HG03097 (cell line): ENCODE measurements around the gene CDH4.

Experiments used
- ATAC-seq: cut with Tn5 transposase; IDR thresholded peaks from one replicate; pipeline ENCODE4 v1.9.1; 2021; ENCODE audit not compliant: unreplicated experiment, low FRiP score

CDH4 gene

DNA sequence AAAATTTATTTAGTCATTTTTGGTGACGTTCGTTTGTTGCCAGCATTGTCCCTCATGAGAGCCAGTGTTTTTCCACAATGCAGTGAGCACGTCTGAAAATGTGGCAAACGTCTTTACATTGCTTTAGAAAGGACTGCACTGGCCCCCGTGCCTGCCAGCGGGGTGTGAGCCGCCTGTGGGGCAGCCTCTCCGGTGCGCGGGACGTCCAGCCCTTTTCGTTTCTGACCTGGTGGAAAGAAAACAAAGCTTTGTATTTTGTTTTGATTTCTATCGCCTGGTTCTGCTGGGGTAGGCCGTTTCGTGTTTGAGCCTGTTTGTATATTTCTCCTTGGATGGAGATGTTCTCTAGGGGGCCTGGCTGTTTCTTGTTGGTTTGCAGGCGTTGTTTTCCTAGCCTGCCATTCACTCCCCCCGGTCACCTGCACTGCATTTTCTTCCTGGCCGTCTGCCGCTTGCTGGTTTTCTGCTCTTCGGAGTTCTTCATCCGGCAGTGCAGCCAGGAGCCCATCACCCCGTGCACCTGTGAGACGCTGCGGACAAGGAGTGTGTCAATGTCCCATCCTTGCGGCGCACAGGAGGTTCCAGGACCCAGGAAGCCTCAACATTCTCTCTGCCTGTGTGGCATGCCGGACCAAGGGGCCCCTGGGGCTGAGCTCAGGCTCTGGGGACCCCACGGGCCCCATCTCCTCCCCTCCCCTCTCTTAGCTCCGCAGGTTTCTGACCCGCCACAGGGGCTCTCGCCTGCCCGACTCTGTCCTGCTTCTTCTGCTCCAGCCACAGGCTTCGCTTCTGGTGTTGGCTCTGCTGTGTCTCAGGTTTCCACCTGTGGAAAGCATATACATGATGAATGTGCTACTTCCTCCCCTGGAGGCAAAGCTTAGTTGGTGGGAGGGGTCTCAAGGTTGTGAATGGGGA, 100.5 kb downstream of the CDH4 start:
- ATAC-seq: no peak

DNA sequence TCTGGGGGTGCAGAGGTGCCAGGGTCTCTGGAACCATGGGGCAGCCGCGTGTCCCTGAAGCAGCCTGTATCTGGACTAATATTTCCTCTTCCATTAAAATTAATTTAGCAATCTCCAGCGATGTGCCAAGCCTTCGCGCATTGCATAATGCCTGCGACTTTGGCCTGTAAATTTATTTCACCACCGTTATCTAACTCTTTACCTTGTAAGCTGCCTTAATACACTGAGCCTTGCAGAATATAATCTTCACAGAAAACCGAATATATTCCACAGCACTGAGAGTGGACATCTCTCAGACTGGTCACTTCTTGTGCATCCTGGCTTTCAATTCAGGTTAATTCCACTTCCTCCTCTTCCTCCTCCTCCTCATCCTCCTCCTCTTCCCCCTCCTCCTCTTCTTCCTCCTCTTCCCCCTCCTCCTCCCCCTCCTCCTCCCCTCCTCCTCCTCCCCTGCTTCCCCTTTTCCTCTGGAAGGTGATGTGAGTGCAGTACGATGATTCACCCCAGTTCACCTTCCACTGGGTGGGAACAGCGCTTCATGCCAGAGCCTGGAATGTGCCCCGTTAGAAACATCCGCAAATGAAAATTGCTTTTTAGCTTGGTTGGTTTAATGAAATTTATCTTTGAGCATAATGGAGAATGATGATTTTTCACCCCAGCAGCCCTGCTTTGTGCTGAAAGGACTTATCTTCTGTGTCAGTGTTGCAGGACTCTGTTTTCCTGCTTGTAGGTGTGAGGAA, 101.4 kb downstream of the CDH4 start:
- ATAC-seq: no peak

- no peak for ATAC-seq
Measured at GRCh38 chr20:61354001-61354390, 101.9 kb downstream of the CDH4 start.

DNA sequence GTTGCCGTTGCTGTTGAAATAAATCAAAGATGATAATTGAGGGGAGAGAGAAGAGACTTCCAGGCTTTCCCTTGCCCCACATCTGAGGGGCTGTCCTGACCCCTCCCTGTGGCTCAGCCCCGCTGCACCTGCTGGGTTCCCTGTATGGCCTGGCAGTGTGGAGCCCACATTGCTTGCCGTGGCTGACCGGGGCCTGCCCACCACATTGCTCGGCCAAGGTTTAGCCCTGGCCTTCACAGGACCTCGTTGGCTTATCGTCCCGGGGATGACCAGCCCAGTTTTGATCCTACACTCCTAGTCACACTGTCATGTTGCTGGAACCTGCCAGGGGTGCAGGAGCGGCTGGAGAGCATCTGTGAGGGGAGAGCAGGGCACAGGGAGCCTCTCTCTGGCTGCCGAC, 102.4 kb downstream of the CDH4 start:
- no peak for ATAC-seq

GRCh38 chr20:61354901-61355495, 102.9 kb downstream of the CDH4 start:
- ATAC-seq: no peak

- no peak for ATAC-seq
Measured at GRCh38 chr20:61355585-61355984, 103.5 kb downstream of the CDH4 start.

DNA sequence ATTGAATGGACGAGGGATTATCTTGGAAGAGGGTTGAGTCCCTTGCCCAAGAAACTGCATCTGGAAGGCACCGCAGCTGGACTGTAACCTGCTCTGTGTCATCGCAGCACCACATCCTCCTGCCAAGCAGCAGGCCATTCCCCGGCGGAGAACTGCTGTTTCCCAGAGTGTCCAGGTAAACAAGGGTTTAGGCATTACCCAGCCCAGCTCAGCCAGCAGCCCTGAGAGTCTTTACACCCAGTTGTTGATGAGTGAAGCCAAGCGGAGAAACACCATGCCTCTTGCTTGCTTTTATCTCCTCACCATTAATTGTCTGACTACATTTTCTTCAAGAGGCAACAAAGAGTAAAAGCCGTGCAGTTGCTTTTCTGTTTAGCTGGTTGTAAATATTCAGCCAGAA, 104.1 kb downstream of the CDH4 start:
- ATAC-seq: no peak

GRCh38 chr20:61357119-61357518, 105.1 kb downstream of the CDH4 start:
- no peak for ATAC-seq

- ATAC-seq: no peak
Measured at GRCh38 chr20:61359254-61359653, 107.2 kb downstream of the CDH4 start.

DNA sequence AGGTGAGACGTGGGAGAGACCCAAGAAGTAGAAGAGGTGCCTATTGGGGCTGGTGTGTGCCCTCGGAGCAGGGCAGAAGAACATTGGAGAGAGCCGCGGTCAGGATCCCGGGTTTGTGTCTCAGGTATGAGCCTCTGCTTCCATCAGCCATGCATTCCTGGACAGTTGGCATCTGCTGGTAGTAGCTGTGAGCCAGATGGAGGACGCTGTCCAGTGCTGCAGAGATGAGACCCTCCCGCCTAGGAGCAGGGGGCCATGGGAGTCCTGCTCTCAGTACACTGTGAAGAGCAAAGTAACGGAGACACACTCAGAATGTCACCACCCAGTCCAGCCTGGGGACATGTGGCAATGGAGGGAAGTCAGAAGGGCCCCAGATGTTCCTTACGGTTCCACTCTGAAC, 108.2 kb downstream of the CDH4 start:
- ATAC-seq: no peak

DNA sequence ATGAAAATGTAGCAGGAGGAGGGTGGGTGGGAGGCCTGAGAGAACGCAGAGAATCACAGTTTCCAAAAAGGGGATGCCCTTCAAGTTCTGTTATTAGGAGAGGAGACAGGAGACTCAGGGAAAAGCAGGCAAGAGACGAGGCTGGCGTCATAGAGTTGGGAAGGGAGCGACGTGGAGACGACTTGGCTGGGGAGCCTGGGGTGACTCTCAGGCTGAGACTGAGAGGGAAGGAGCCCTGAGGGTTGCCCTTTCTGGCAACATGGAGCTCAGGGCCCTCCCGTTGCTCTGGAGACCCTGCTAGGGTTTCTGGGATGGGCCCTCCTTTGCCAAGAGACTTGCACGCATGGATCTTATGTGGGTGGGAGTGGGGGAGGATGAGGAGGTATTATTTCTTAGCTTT, 108.9 kb downstream of the CDH4 start:
- ATAC-seq: no peak

DNA sequence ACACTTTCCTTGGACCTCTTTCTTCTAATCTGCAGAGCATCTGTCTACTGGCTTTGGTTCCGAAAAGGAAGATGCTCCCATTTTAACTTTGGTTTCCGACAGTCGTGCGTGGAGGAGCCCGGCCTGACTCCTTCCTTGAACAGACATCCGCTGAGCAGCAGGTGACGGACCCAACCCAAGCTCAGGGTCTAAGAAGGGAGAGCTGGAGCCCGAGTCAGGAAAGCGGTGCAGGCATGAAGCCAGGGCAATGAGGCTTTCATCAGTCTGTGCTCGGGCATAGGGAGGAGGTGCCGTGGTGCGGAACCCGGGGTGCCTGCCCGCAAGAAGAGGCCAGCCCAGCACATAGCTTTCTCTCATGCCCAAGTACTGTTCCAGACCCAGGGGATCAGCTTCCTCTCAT, 109.4 kb downstream of the CDH4 start:
- ATAC-seq: no peak

GRCh38 chr20:61364147-61364546, 112.1 kb downstream of the CDH4 start:
- ATAC-seq: no peak

DNA sequence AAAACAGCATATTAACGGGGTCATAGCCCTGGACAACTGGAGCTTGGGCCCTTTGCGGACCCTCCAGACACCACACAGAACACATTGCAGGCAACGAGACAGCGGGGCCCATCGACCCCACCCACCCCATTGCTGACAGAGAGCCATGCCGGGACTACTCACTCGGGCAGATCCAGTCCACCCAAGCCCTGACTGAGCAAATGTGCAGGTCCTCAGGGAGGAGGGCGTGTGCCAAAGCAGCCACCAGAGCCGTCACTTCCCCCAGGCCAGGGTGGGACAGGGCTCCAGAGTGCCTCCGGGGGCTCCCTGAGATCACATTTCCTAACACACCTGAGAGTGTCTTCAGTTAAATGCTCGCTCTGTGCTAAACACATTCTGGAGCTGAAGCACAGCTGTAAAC, 114.9 kb downstream of the CDH4 start:
- no peak for ATAC-seq

DNA sequence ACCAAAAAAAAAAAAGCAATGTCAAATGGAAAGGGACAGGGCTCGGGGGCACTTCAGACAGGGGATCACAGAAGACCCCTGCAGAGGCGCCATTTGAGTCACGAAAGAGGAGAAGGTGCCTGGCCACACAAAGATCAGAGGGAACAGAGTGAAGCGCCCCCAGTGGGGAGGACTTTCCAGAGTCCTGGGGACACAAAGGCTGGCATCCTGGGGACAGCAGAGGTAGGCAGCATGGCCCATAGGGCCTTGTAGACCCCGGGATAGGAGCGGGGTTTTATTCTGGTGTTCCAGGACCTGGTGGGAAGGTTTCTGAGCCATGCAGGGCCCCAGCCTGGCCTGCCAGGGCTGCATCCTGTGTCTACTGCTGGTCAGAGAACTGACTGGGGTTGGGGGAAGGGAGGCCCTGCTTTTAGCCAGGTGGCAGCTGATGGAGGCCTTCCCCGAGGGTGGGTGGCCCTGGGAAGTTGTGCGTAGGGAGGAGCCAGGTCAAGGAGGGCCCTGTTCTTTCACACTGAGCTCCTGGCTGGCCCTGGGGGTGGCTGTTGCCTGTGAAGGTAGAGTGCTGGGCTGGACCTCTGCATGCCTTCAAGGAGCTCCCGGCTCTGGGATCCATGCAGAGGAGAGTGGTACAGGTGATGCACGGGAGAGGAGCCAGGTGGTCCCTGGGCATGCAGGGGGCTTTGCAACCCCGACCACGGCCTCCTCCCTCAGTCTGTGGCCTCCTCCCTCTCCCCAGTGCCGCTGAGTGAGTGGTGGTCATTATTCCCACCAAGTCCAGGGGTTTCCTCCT, 117.9 kb downstream of the CDH4 start:
- no peak for ATAC-seq

DNA sequence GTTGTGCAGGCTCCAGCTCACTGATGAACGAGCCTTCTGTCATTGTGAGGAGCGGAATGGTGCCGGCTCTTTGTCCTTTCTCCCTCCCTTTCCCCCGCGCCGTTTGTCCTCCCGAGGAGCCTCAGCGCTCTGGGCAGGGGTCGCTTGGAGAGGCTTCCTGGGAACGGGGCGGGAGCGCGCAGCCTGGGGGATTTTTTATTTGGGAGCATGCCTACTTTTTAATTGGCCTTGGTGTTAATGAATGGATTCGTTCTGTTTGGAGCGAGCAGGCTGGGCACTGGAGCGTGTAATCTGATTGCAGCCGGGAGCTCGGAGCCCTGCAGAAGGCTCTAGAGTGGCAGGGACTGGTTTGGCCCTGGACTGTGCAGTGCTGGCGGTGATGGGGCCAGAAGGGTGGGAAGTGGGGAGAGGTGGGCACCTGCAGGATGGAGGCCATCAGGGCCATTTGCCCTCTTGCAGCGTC, 118.8 kb downstream of the CDH4 start:
- no peak for ATAC-seq

DNA sequence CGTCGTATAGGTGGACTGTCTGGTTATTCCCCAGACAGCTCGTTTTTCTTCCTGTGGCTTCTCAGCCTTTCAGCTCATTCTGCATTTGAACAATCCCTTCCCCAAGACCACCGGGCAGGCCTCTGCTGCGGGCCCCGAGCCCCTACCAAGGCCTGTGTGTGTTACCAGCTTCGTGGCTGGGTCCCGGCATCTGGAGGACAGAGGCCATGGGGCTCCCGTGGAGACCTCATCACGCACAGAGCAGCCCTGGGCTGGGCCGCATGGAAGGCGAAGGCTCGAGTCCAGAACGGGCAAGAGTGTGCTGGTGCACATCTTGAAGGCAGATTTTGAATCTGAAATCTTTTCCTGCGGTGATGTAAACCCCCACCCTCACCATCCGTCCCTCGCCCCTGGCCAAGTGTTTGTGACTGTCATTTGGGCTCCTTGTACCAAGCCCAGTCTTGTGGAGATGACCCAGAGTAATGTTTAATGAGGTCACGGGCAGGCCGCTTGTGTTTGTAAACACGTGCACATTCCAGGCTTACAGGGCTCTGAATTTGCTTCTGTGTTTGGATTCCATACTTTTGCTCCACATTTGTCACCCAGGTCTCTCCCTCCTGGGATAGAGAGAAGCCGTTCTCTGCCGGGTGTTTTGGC, 119.6 kb downstream of the CDH4 start:
- ATAC-seq: no peak

DNA sequence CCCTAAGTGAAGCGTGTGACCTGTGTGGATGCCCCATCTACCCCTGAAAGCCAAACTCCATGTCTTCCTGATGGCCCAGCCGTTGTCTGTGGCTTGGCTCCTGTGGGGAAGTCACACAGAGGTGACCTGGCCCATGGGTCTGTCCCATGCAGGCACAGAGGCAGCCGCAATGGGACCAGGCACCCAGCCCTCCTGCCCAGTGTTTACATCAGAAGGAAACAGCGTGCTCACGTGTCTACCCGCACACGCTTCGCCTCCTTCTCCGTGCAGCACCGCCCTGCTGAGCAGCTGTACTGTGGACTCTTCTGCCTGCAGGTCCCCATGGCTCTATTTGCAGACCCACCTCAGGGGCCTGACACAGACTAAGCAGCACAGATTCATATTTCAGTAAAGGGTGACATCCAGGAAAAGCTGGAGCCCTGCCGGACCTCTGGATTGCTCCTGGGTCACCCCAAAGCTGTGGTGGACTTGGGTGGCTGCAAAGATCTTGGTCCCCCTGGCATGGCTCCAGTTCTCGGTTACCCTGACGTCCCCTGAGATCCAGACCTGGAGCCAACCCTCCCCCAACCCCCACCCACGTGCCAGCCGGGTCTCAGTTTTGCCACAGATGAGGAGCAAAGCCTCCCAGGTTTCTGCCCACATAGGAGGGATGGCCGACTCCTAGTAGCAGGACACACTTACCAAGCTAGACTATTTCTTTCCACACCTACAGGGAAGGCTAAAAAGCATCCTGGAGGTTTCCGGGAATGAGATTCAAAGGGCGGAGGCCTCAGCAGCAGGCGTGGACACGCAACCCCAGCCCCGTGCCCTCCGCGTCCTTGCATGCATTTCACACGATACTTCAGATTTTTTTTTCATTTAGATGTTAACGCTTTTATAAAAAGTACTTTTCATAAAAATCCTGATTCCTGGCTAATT, 120.3 kb downstream of the CDH4 start:
- no peak for ATAC-seq

GRCh38 chr20:61373055-61373399, 121.0 kb downstream of the CDH4 start:
- no peak for ATAC-seq
